GM12873 (cell line): ENCODE measurements around the gene MSANTD1.

ENCODE experiments used
- TF ChIP-seq, protein P1 (sequence below): IDR thresholded peaks from 2 replicates; pipeline ENCODE4 v1.5.1; 2012; ENCODE audit warnings: low read depth, mild to moderate bottlenecking, moderate library complexity, low read length, control low read depth; ENCODE audit not compliant: insufficient read depth; ENCODE audit errors: missing control alignments

The MSANTD1 gene

DNA sequence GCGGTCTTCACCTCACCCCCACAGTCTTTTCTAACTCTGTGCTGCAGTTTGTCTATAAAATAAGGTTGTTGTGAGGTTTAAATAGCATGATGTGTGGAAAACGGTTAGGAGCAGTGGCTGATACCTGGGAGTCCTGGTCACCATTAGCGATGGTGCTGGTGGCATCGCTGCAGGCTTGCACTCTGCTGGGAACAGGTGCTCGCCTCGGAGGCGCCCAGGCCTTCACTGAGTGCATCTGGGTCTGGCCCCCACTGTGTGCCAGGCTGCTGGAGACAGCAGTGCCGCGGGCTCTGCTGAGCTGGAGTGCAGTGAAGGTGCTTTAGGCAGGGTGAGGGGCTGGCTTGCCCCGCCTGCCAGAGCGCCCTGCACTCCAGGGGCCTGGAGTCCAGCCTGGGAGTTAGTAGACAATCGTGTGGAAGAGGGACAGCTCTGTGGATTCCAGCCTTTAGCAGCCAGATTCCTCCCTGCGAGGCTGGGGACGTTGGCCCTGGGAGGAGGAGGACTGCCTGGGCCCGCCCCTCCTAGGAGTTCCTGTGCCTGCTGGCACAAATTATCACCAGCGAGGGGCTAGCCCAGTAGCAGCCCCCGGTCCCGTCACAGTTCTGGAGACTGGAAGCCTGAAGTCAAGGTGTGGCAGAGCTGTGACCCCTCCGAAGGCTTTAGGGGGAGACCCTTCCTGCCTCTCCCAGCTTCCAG lies 51.2 kb downstream of the MSANTD1 start:
- TF ChIP-seq, protein P1, sequence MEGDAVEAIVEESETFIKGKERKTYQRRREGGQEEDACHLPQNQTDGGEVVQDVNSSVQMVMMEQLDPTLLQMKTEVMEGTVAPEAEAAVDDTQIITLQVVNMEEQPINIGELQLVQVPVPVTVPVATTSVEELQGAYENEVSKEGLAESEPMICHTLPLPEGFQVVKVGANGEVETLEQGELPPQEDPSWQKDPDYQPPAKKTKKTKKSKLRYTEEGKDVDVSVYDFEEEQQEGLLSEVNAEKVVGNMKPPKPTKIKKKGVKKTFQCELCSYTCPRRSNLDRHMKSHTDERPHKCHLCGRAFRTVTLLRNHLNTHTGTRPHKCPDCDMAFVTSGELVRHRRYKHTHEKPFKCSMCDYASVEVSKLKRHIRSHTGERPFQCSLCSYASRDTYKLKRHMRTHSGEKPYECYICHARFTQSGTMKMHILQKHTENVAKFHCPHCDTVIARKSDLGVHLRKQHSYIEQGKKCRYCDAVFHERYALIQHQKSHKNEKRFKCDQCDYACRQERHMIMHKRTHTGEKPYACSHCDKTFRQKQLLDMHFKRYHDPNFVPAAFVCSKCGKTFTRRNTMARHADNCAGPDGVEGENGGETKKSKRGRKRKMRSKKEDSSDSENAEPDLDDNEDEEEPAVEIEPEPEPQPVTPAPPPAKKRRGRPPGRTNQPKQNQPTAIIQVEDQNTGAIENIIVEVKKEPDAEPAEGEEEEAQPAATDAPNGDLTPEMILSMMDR, result no peak

DNA sequence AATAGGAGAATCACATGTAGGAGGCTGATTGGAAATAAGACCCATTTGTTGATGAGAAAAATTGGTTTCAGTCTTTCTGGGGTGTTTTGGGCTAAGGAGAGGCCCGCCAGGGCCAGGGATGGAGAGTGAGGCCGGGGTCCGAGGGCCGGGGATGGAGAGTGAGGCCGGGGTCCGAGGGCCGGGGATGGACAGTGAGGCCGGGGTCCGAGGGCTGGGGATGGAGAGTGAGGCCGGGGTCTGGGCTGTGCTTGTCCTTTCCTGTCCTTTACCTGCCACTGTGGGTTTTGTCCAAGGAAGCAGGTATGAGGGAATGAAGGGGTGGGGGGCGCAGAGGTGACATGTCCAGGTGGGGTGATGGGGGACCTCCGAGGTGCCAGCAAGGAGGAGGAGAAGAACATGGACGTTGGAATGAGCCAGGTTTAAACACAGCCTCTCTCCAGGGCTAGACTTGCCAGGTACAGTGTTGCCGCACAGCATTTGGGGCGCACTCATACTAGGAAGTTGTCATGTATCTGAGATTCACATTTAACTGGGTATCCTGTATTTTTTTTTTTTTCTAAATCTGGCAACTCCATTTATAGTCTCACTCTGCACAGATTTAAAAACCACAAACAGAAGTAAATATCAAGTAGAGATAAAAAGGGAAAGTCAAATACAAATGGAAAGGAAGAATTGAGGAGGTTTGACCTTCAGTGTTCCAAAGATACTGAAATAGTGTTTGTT lies 52.7 kb downstream of the MSANTD1 start:
- TF ChIP-seq, protein P1, result no peak

DNA sequence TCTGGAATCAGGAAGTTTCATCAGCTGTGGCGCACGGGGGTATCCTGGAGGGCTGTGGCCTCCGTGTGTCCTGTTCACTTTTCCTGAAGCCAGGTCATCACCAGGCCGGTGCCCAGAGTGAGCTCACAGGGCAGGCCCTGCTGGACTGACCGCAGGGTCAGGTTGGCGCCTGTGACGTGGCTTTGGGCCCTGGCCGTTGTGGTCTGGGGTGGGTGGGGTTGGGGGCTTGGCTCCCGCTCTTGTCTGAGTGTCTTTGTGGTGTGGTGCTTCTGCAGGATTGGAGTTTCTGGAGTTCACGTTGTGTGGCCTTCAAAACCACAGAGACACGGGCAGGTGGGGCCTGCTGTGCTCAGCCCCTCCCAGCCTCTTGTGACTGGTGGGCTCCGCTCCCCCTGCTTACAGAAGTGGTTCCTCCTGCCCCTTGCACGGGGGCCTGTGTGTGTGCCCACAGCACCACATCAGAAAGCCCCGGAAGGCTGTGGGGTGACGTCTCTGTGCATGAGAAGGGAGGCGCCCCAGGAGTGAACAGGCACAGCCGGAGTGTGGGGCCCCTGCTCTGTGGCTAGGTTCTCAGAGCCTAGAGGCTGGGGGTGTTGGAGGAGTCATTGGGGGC lies 53.3 kb downstream of the MSANTD1 start:
- TF ChIP-seq, protein P1, result no peak

- TF ChIP-seq, protein P1, result no peak
These were observed 54.0 kb downstream of the MSANTD1 start for GRCh38 chr4:3302786-3303564.

DNA sequence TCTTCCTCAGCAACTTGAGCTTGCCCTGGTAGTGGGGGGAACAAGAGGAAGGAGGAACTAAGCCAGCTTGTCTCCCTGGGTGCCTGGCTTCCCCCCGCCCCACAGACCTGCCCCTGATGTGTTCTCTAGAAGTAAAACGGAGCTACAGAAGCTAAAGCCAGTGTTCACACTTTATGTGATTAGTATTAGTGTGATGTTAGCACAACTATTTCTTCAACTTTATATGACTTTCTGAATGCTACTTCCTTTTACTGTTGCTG lies 54.5 kb downstream of the MSANTD1 start:
- TF ChIP-seq, protein P1, result no peak

DNA sequence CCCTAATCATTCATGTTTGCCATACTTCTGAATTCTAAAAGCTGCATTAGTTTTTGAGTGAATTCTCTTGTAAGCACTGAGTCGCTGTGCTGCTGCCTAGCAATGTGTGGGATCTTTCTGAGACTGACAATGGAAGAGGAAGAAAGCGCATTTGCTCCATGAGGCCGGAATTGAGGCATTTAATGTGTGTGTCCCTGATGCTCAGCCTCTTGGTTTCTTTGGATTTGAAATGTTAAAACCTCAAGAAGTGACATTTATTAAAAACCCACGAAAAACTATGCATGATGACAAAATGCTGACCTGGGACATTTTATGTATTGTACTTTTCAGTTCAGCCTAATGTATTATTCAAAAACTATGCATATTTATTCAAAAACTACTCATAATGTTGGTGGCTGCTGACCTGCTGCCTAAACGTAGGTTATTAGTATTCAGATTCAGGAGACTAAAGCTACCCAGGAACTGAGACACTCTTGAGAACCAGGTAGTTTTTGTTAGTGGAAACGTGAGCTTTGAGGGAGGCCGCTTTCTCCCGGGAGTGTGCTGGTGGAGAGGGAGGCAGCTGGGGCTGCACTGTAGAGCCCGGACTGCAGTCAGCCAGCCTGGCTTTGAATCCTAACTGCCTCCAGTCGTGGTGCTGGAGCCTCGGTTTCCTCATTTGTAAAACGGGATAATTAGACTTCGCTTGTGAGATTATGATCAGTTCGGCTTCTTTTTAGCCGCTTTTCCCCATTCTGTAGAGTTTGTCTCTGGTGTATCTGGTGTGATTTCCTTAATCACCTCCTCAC lies 55.2 kb downstream of the MSANTD1 start:
- TF ChIP-seq, protein P1, result no peak
